Mesothelial cell of epicardium (in vitro differentiated cells): ENCODE measurements around the gene TMEM134. TPM values are rescaled to one million over a fixed set of nuclear protein-coding genes. Genes with fewer than 3 reads are reported as not detected.
"Not testable (repeated sequence)": the region's sequence is repeated elsewhere in the genome, so short reads cannot be mapped to it uniquely, and the experiment has no call there.

Source experiments
- DNase-seq, 2 experiments: peaks; one replicate each; pipeline ENCODE4 v3.0.0; 2021; ENCODE audit warnings: low spot score in 2 of 2; ENCODE audit not compliant: unreplicated experiment in 2 of 2
- H3K27ac Mint-ChIP-seq: 2 replicates; pipeline ENCODE4 v1.8.0; 2021; ENCODE audit warnings: mixed read lengths
- H3K27me3 Mint-ChIP-seq: 2 replicates; pipeline ENCODE4 v1.8.0; 2021; ENCODE audit warnings: low read depth, mixed read lengths
- H3K36me3 Mint-ChIP-seq: 2 replicates; pipeline ENCODE4 v1.8.0; 2021; ENCODE audit warnings: mixed read lengths
- H3K4me1 Mint-ChIP-seq: 2 replicates; pipeline ENCODE4 v1.8.0; 2021; ENCODE audit warnings: mixed read lengths
- H3K4me3 Mint-ChIP-seq: 2 replicates; pipeline ENCODE4 v1.8.0; 2021; ENCODE audit warnings: mild to moderate bottlenecking, moderate library complexity, mixed read lengths
- H3K9me3 Mint-ChIP-seq: 2 replicates; pipeline ENCODE4 v1.8.0; 2021; ENCODE audit warnings: mixed read lengths
- total RNA-seq: library from RNA; stranded (reverse); gene quantifications from 3 replicates; pipeline ENCODE4 v1.2.1, GENCODE V29; 2021
- TF ChIP-seq, protein P1 (sequence below): fragments of 200-600 bp; sonication (generic); IDR thresholded peaks from one replicate; pipeline ENCODE4 v1.5.0; 2021; ENCODE audit warnings: antibody characterized with exemption; ENCODE audit not compliant: unreplicated experiment

TMEM134 gene
- total RNA-seq, 1 donor from 2014 or later: 69.3 TPM

DNA sequence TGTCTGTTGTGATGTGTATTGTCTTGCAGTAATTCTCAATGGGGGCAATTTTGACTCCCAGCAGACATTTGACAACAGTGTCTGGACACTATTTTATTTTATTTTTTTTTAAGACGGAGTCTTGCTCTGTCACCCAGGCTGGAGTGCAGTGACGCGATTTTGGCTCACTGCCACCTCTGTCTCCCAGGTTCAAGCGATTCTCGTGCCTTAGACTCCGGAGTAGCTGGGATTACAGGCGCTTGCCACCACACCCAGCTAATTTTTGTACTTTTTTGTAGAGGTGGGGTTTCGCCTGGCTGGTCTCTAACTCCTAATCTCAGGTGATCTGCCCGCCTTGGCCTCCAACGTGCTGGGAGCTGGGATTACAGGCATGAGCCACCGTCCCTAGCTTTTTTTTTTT is 39.3 kb downstream of the TMEM134 start:
- DNase-seq: no peak
- Mint-ChIP-seq H3K4me3 (peak overlapping the region; percentile 90), H3K9me3 (no peaks in the 10 kb centered on the region), H3K27me3 (no peaks in the 10 kb centered on the region), H3K27ac (peak overlapping the region; percentile 50), H3K36me3 (peaks cover 10% of the 10 kb centered on the region), H3K4me1 (peaks cover 11% of the 10 kb centered on the region)
- TF ChIP-seq, protein P1, sequence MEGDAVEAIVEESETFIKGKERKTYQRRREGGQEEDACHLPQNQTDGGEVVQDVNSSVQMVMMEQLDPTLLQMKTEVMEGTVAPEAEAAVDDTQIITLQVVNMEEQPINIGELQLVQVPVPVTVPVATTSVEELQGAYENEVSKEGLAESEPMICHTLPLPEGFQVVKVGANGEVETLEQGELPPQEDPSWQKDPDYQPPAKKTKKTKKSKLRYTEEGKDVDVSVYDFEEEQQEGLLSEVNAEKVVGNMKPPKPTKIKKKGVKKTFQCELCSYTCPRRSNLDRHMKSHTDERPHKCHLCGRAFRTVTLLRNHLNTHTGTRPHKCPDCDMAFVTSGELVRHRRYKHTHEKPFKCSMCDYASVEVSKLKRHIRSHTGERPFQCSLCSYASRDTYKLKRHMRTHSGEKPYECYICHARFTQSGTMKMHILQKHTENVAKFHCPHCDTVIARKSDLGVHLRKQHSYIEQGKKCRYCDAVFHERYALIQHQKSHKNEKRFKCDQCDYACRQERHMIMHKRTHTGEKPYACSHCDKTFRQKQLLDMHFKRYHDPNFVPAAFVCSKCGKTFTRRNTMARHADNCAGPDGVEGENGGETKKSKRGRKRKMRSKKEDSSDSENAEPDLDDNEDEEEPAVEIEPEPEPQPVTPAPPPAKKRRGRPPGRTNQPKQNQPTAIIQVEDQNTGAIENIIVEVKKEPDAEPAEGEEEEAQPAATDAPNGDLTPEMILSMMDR: no peak

DNA sequence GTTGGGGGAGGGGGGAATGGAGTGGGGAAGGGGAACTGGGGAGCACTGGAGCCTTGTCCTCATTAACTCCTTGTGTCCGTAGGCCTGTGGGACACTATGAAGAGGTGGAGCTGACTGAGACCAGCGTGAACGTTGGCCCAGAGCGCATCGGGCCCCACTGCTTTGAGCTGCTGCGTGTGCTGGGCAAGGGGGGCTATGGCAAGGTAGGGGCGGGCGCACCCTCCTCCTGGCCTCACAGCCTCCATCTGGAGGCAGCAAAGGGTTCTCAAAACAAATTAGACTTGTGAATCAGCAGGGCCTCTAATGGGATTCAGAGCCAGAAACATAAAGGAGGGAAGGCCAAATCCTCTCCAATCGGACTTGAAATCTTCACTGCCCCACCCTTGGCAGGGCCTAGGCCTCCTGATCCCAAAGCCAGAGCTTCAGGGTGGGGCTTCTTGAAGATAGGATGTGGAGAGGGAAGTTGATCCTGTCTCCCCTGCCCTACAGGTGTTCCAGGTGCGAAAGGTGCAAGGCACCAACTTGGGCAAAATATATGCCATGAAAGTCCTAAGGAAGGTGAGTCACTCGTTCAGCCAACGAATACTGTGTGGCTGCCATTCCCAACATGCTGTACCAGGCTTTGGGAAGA is 39.9 kb downstream of the TMEM134 start:
- Mint-ChIP-seq H3K9me3 (no peaks in the 10 kb centered on the region), H3K4me1 (peaks cover 11% of the 10 kb centered on the region), H3K27ac (peak overlapping the region; percentile 98), H3K4me3 (peak overlapping the region; percentile 90), H3K27me3 (no peaks in the 10 kb centered on the region), H3K36me3 (peaks cover 10% of the 10 kb centered on the region)
- TF ChIP-seq, protein P1: no peak
- DNase-seq: no peak

DNA sequence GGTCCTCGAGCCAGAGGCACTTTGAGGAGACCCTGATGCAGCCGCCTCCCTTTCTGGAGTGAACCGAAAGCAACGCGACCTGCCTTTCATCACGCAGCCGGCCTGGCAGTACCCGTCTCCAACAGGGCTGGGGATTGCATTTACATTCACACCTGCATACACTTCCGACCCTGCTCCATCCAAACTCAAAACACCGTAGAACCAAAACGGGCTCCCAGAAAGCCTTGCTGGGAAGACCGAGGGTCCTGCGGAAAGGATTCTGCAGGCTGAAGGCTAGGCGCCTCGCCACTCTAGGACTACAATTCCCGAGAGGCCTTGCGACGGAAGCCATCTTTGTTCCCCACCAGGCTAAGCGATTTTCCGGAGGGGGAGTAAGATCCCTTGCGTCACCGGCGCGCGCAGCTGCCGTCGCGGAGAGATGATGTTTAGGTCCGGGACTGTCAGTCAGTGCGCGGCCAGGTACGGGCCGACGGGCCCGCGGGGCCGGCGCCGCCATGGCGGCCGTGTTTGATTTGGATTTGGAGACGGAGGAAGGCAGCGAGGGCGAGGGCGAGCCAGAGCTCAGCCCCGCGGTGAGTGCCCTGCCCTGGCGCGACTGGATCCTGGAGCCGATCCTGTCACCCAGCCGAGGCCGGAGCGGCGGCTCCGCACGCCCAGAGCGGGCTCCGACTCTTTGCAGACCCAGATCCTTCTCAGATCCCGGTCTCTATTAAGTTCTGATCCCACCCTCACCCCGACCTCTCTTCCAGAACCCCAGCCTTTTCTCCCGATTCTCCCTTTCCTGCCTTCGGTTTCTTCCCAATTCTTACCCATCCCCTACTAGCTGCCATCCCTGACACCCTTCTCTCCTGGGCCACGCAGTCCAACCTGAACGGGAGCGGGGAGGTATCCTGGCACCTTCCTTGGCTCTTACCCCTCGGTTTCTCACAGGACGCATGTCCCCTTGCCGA is 40.7 kb downstream of the TMEM134 start, which contains the start of gene RPS6KB2:
Gene RPS6KB2, plus strand, starts transcription at position 443 of the 950 bp plus-strand sequence. Its CDS starts 52 bp downstream, at position 495.
- TF ChIP-seq, protein P1: no peak
- Mint-ChIP-seq H3K27ac (peak within 1 kb of the TSS; percentile 98), H3K27me3 (no peaks in the 10 kb centered on the region), H3K4me3 (peak within 1 kb of the TSS; percentile 90), H3K9me3 (no peaks in the 10 kb centered on the region), H3K4me1 (peaks cover 11% of the 10 kb centered on the region), H3K36me3 (peaks cover 10% of the 10 kb centered on the region)
- DNase-seq: peak; percentile 98 to 100

- DNase-seq, H3K36me3 Mint-ChIP-seq, H3K9me3 Mint-ChIP-seq, H3K27me3 Mint-ChIP-seq: not testable (repeated sequence)
- peaks cover 11% of the 10 kb centered on the region for H3K4me1 Mint-ChIP-seq
- H3K4me3 Mint-ChIP-seq: peak overlapping the region; percentile 90
- peak overlapping the region; percentile 98 for H3K27ac Mint-ChIP-seq
These were observed 41.6 kb downstream of the TMEM134 start for GRCh38 chr11:67427364-67427859.

DNA sequence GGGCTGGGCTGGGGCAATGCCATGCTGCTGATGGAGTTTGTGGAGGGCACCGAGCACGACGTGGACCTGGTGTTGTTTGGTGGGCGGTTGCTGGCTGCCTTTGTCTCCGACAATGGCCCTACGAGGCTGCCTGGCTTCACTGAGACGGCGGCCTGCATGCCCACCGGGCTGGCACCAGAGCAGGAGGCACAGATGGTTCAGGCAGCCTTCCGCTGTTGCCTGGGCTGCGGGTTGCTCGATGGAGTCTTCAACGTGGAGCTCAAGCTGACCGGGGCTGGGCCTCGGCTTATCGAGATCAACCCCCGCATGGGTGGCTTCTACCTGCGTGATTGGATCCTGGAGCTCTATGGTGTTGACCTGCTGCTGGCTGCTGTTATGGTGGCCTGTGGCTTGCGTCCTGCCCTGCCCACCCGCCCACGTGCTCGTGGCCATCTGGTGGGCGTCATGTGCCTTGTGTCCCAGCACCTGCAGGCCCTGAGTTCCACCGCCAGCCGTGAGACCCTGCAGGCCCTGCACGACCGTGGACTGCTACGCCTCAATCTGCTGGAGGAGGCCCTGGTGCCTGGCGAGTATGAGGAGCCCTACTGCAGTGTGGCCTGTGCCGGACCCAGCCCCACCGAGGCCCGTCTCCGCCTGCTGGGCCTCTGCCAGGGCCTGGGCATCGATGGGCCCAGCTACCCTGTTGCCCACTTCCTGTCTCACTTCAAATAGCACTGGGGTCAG is 45.0 kb downstream of the TMEM134 start:
- Mint-ChIP-seq H3K27me3 (no peaks in the 10 kb centered on the region), H3K36me3 (no peaks in the 10 kb centered on the region), H3K27ac (no peak overlapping the region), H3K4me3 (no peak overlapping the region), H3K9me3 (no peaks in the 10 kb centered on the region), H3K4me1 (peaks cover 20% of the 10 kb centered on the region)
- TF ChIP-seq, protein P1: no peak
- no peak for DNase-seq
